Activated CD4-positive, alpha-beta T cell treated with anti-CD3 and anti-CD28 coated beads, Interleukin-2, amount 50 U/mL, for 4 hours (primary cell): ENCODE results near the gene NLRC4.
"Not testable (repeated sequence)": the region's sequence is repeated elsewhere in the genome, so short reads cannot be mapped to it uniquely, and the experiment has no call there.

Experiments used
- DNase-seq, 2 experiments: peaks; one replicate each; pipeline ENCODE4 v3.0.0-alpha.2; 2020

Gene NLRC4

DNA sequence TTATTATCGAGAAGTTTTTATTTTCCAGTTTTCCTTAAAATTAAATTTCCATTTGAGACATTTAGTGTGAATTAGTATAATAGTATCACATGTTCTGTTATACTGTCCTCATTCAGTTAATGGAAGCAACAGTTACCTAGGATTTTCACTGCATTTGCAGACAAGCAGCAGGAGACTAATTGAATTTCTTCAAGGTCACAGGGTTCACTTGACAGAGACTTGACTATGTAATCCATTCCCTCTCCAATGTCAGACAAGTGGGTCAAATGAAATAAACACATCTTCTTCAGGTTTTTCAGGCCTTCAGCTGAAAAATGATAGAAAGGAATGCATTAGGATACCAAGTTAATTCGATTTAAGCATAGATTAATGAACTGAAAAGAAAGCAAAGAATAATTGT lies 26.7 kb downstream of the NLRC4 start:
- no peak for DNase-seq

DNA sequence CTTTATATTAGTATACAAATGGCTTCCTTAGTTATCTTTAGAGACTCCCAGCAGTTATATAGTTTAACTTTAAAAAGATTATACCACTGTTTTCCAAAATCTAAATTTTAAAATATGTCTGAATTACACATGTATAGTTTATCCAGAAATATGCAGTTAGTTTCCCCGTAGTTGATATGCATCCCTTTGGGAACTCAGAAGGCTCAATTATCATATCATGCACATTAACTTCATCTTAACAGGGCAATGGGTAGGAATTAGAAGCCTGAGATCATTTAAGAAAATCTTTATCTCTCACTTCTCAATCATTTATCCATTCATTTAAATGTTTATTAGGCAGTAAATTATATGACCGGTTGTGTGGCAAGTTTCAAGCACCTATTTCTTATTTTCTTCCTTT lies 27.2 kb downstream of the NLRC4 start:
- no peak for DNase-seq

DNA sequence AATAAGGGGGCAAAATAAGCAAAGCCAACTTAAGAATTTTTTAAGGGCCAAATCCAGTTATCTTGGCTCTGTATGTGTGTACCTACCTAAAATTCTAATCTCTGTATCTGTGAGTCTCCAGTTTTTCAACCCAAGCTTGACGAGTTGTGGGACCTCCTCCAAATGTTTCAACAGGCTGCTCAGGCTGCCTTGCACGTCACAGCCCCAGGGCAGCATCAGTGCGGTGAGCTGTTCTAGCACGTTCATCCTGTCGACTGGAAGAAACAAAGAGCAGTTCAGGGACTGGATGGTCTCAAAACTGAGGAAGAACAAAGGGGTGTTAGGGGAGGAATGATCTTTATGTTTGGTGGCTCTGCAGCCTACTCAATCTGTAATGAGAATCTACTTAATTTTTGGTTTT lies 29.4 kb downstream of the NLRC4 start:
- no peak for DNase-seq

DNA sequence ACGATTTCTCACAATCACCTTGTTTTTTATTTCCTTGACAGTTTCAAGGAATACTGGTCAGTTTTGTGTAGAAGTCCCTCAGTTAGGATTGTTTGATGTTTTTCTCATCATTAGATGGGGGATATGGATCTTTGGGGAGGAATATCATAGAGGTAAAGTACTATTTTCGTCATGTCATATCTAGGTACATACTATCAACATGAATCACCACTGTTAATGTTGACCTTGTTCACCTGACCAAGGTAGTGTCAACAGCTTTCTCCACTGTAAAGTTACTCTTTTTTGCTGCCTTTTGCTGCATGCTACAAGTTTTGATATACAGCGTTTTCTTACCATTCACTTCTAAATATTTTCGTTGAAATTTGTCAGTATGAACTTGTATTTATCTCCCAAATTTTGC lies 32.7 kb downstream of the NLRC4 start:
- no peak for DNase-seq

DNA sequence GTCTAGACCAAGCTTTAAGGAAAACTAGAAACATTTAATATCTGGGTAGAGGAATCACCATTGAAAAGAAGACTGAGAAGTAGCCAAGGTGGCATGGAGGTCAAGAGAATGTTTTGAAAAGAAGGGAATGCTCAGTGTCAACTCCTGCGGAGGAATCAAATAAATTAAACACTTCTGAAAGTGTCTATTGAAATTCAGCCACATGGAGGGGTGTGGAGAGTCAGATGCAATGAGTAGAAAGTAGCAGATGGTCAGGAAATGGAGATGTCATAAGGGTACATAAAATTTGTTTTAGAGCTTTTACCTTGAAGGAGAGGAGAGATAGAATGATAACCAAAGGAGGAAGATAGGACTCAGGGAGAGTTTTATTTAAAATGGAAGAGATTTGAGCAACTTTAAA lies 35.1 kb downstream of the NLRC4 start:
- DNase-seq, result no peak

DNA sequence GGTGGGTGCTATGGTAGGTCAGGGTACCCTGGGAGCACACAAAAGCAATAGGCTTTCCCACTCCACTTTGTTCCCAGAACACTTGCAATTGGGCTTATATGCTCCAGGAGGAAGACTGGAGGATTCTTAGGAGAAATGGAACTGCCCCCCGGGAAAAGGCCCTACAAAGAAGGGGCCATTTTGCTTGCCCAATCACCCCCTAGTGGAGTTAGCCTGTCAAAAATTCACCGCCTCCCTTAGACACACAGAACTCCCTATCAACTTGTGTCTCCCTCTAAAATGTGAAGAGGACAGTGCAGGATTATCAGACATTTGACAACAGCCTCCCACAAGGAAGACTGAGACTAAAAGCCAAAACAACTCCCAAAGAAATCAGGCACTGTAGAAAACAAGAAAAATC lies 36.5 kb downstream of the NLRC4 start:
- DNase-seq, result no peak

DNA sequence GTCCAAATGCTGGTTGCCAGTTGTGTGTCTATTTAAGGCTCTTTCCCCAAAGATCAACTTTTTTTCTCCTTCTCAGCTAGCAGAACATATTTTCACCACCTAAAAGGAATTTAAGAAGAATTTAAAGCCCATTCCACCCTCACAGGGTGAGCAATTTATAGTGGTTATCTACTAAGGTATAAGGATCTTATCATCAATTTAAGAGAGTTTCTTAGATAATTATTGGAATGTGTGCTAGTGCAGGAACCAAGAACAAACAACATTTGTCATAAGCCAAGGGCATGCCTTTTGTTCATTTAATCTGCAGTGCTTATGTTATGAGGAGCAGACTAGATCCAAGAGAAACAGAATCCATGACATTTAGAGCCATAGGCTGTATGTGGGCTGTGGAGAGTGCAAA lies 37.2 kb downstream of the NLRC4 start:
- no peak for DNase-seq

DNA sequence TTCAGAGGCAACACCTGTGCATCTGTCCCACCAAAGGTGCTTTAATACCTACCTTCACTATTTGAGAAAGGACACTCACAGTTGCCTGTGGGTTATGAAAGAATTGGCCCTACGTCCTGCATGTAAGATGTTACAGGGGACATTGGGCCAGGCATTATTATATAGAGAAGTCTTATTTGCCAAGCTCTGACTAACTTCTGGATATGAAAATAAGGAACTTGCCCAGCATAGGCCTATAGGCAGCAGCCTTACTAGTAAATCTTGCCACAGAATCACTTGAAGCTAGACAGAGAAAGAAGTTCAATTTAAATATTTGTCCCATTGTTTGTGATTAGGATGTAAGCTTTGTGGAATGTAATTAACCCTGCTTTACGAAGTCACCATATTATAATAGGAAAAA lies 41.7 kb downstream of the NLRC4 start:
- no peak for DNase-seq

DNA sequence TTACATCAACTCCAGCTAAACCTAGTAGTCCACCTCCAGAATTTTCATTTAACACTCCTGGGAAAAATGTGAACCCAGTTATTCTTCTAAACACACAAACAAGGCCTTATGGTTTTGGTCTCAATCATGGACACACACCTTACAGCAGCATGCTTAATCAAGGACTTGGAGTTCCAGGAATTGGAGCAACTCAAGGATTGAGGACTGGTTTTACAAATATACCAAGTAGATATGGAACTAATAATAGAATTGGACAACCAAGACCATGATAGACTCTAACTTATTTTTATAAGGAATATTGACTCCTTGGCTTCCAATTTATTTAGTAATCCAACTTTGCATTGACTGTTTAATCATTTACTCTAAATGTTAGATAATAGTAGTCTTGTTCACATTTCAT lies 44.2 kb downstream of the NLRC4 start:
- no peak for DNase-seq

DNA sequence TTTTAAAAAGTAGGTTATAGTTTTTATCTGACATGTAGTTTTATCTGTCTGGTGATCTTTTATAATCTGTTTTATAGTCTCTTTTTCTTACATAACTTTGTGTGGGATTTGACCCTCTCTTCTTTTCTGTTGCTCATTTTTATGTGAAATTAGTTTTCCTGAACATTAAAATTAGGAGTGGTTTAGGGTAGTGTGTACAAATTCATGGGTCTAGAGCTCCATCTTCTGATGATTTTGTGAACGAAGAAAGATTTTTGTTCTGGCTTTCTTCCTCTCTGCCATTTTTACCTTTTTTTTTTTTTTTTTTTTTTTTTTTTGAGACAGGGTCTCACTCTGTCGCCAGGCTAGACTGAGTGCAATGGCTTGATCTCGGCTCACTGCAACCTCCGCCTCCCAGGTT lies 52.4 kb downstream of the NLRC4 start:
- DNase-seq, result no peak

DNA sequence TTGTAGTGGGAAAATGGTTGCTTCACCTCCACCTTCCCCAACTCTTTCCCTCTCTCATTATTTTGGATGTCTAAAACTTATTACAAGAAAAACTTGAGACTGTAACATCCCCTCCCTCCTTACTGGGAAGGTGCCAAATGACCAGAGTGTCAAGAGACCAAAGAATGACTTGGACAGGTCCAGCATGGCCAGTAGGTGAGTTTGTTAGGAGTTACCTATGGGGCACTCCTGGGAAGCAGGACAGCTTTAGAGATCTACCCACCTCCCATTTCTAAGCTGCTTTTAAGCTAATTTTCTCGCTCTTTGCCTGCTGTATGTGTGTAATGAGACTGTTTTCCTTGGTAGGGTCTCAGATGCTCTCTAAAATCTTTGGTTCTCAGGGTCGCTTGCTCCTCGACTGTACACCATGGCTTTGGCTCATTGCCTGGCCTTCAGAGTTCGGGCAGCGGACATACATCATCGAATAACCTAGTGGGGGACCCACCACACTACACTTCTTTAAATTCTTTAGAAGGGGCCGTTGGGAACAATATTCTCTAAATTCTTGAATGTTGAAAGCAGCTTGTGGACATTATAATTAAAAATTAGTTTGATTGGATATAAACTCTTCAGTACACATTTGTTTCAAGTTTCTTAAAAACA lies 53.8 kb downstream of the NLRC4 start:
- no peak for DNase-seq

DNA sequence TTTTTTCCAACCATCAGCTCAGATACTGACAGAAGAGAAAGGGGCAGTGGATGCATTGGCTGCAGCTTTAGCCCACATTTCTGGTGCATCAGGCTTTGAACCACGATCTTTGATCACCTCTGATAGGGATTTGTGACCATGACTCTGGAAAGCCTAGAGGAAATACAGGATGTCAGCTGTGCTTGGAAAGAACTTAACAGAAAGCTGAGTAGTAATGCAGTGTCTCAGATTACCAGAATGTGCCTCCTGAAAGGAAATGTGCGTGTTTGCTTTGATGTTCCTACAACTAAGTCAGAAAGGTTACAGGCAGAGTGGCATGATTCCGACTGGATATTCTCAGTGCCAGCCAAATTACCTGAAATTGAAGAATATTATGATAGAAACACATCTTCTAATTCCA lies 61.3 kb downstream of the NLRC4 start:
- DNase-seq, result not testable (repeated sequence)

DNA sequence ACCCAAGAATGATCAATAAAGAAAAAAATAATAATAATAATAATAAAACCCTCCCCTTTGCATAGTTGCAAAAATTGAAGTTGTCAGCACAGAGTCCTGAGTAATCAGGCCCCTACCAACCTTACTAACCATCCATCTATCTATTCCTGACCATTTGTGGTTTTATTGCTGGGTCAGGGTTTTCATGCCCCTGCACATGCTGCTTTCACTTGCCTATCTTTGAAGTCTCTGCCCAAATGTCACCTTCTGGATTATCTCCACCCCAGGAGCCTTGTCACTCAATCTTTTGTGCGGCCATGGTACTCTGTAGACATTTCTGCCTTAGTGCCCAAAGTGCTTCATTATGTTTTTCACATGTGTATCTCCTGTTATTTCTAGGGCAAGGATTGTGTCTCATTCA lies 63.9 kb downstream of the NLRC4 start:
- DNase-seq, result no peak

DNA sequence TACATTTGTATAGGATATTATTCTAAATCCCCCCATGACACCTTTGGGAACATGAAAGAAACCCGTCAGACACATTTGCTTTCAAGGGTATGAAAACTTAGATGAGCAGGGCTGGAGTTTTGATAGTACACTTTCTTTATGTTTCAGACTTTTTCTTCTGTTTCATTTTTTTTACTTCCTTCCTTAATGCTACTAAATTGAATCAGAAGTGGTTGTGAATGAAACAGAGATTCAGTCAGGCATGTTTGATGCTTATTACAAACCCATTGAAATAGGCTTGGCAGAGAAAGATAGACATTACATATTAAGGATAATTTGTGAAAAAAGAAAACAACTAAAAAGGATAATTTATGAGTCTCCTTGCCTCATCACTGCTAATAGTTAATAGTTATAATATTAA lies 72.3 kb downstream of the NLRC4 start:
- DNase-seq, result no peak

DNA sequence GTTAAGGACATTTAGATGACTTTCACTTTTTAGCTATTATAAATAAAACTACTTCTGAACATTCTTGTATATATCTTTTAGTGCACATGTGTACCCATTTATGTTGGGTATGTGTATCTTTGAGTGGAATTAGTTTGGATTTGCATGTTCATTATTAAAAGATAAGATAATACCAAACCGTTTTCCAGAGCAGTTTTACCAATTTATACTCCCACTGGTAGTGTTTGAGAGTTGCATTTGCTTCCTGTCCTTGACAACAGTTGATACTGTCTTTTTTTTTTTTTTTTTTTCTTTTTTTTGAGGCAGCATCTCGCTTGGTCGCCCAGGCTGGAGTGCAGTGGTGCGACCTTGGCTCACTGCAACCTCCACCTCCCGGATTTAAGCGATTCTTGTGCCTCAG lies 75.7 kb downstream of the NLRC4 start:
- no peak for DNase-seq

DNA sequence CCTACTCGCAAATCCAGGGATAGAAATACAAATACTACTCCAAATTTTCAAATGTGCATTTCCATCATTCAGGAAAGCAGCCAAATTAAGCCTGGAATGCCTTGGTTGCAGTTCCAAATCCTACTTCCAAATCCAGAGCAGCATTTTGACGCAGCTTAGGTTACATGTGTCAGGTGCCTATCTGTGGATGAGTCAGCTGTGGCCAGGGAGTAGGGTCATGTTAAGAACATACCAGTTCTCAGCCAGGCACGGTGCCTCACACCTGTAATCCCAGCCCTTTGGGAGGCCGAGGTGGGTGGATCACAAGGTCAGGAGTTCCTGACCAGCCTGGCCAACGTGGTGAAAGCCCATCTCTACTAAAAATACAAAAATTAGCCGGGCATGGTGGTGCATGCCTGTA lies 82.0 kb downstream of the NLRC4 start:
- DNase-seq, result no peak
